Aorta (tissue), 5 donors: ENCODE data around the gene CFDP1. TPM values are rescaled to one million over a fixed set of nuclear protein-coding genes. Genes with fewer than 3 reads are reported as not detected.
A peak's percentile ranks its signal among the peaks of the same experiment; 100 is the strongest.

ENCODE experiments used
- ATAC-seq: fragments of 200-7000 bp; cut with Tn5 transposase; one replicate; pipeline ENCODE4 v1.9.1; 2022; ENCODE audit warnings: moderate library complexity; ENCODE audit not compliant: low FRiP score
- DNase-seq, 2 donors: peaks; one replicate each; pipeline ENCODE4 v3.0.0-alpha.2; 2020
- H3K27ac ChIP-seq, 2 donors: one replicate each; pipeline ENCODE4 v1.5.1; 2013; ENCODE audit warnings: low read length in 2 of 2, mild to moderate bottlenecking in 2 of 2, moderate library complexity in 2 of 2, control low read depth in 1 of 2, inconsistent platforms in 1 of 2, low read depth in 1 of 2
- H3K27me3 ChIP-seq, 2 donors: one replicate each; pipeline ENCODE4 v1.6.1; 2013; ENCODE audit warnings: control low read depth in 1 of 2, low read length in 1 of 2, mild to moderate bottlenecking in 1 of 2, moderate library complexity in 1 of 2; ENCODE audit not compliant: insufficient read depth in 2 of 2, control insufficient read depth in 1 of 2
- H3K36me3 ChIP-seq, 2 donors: one replicate each; pipeline ENCODE4 v1.6.1; 2013; ENCODE audit warnings: control low read depth in 1 of 2, low read length in 1 of 2, mild to moderate bottlenecking in 1 of 2; ENCODE audit not compliant: insufficient read depth in 2 of 2, control insufficient read depth in 1 of 2
- H3K4me1 ChIP-seq, 2 donors: one replicate each; pipeline ENCODE4 v1.6.1; 2013; ENCODE audit warnings: low read length in 2 of 2, control low read depth in 1 of 2, mild to moderate bottlenecking in 1 of 2, moderate library complexity in 1 of 2; ENCODE audit not compliant: insufficient read depth in 2 of 2, control insufficient read depth in 1 of 2
- H3K4me3 ChIP-seq, 2 donors: one replicate each; pipeline ENCODE4 v1.5.1; 2013; ENCODE audit warnings: low read length in 2 of 2, control low read depth in 1 of 2, mild to moderate bottlenecking in 1 of 2
- H3K9me3 ChIP-seq: one replicate; pipeline ENCODE4 v1.6.1; 2013; ENCODE audit warnings: mild to moderate bottlenecking, low read length; ENCODE audit not compliant: control insufficient read depth
- WGBS, 2 donors: extraction: QIAGEN DNeasy Blood & Tissue Kit; methylation state at CpG; one replicate each; pipeline ENCODE4 v1.1.7; 2013; 5-methylcytosine and 5-hydroxymethylcytosine counted together
- intact Hi-C, 2 donors: fragments of 100-400 bp; cut with DNase I; formaldehyde crosslinking; loops; one replicate each; pipeline versions ENCODE4 v1.14.2 to v1.15.0; 2022
- polyA plus RNA-seq, 2 donors: library from polyadenylated mRNA; stranded (reverse); fragments of 200-250 nt; gene quantifications; one replicate each; pipeline ENCODE4 v1.2.3, GENCODE V29; 2013
- total RNA-seq, 2 donors: library from RNA; stranded (reverse); fragmentation: NEBNext Ultra II Directional; extraction: Animal tissue kit (Norgen Biotek cat#: 25700); gene quantifications; one replicate each; pipeline ENCODE4 v1.2.1, GENCODE V29; 2021
- donor health status: healthy with polysubstance abuse.
- donor health status: Bipolar disorder and iron deficiency.
- donor health status: DM: no; HTN: no; CAD: no.
- donor health status: DM: no; HTN: no; CAD: no.
- donor health status: DM: yes; HTN: yes; CAD: no.

The CFDP1 gene
- total and polyA plus RNA-seq, 4 donors: 52.8 to 111 (median 57.5) TPM

DNA sequence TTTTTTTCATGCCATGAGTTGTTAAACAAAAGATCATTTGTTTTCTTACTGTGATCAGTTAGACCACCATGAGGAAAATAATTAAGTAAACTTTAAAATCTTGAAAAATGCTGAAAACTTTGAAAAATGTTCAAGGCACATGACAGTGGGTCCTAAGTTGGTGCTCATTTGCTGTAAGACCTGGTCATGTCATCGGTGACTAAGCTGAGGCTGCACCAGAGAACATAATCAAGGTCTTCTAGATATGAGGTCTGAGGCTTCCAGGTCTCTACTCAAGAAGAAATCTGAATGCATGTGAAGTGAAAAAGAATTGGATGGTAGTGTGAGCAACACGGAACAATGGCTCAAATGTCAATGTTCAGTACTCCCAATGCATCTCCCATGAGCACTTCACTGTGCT lies 87.6 kb downstream of the CFDP1 start:
- Histone ChIP-seq H3K36me3 (no peaks in the 10 kb centered on the region), H3K27ac (no peak overlapping the region), H3K4me1 (peaks cover 8 to 20% of the 10 kb centered on the region in 2 donors), H3K9me3 (no peaks in the 10 kb centered on the region), H3K4me3 (no peak overlapping the region), H3K27me3 (no peaks in the 10 kb centered on the region)
- 94 to 98% methylated on average over 2 of the region's 2 CpGs for WGBS, 2 donors
- intact Hi-C loops: no loop called here
- DNase-seq (no peak), ATAC-seq (no peak)

DNA sequence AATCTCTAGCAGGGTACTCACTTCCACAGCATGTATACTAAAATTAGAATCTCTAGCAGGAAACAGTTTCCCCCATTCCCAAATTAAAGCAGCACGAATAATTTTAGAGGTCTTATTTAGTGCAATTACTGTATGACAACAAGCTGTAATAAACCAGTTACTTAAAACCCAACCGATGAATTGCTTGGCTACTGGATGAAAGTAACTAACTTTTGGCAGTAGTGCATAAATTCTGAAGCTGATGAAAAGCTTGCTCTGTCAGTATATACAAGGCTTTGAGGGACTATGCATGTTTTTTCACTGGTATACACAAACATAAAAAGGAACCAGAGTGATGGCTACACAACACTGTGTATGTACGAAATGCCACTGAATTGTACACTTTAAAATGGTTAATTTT lies 89.4 kb downstream of the CFDP1 start:
- ATAC-seq (no peak), DNase-seq (no peak)
- Histone ChIP-seq H3K4me3 (no peak overlapping the region), H3K27ac (no peak overlapping the region), H3K9me3 (no peaks in the 10 kb centered on the region), H3K36me3 (no peaks in the 10 kb centered on the region), H3K4me1 (peaks cover 8 to 19% of the 10 kb centered on the region in 2 donors), H3K27me3 (no peaks in the 10 kb centered on the region)
- intact Hi-C loops: loop anchor here (5.0 kb wide), 2 partner anchors 37 to 38 kb away; no protein-coding TSS in a partner anchor
- WGBS, 2 donors: 32 to 53% methylated on average over 3 of the region's 3 CpGs

DNA sequence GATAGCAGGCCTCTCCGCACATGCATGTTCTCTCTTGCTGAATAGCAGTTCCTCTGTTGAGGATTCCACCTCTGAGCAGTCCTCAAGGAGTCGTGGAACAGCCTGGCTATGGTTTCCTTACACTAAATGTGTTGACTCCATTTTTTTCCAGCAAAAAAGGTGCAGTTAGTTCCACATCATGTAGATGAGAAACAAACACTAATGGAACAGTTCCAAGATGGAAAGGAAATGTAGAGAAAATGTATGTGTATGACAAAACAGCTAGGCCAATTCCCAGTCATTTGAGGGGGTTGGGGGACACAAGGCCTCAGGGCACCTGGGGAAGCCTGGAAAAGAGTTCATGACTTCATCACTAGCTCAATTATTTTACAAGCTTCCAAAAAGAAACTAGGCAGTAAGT lies 90.0 kb downstream of the CFDP1 start:
- Histone ChIP-seq H3K27ac (peak overlapping the region in 1 of 2 donors; percentile 41), H3K27me3 (no peaks in the 10 kb centered on the region), H3K4me1 (peaks cover 8 to 16% of the 10 kb centered on the region in 2 donors), H3K36me3 (no peaks in the 10 kb centered on the region), H3K9me3 (no peaks in the 10 kb centered on the region), H3K4me3 (no peak overlapping the region)
- intact Hi-C loops: loop anchor here (5.0 kb wide), 2 partner anchors 36 to 39 kb away; no protein-coding TSS in a partner anchor
- ATAC-seq: no peak
- 93 to 96% methylated on average over 2 of the region's 2 CpGs for WGBS, 2 donors
- DNase-seq: no peak

DNA sequence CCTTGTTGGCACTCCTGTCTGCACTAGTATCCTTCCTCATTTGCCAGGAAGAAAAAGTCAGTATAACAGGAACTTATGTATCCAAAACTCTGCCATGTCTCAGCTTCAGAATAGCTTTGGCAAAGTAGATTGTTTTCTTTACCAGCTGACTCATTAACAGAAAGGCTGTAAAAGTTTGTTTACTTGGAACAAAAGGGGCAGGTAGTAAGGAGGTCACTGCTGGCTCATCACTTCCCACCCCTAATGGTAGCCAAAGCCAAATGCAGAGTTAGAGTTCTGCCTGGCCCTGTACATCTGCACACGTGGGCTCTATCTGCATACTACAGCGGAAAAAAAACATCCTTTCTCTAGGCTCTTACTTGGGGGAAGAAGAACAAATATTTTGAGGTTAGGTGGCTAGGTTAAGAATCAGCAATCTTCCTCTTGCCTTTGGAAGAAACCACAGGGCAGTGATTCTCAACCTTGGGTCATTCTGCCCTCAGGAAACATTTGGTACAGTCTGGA lies 90.9 kb downstream of the CFDP1 start:
- WGBS, 2 donors: 28 to 32% methylated on average over 2 of the region's 2 CpGs
- Histone ChIP-seq H3K4me1 (peaks cover 8 to 16% of the 10 kb centered on the region in 2 donors), H3K27me3 (no peaks in the 10 kb centered on the region), H3K4me3 (no peak overlapping the region), H3K36me3 (no peaks in the 10 kb centered on the region), H3K27ac (peak overlapping the region; percentile 60 to 66), H3K9me3 (no peaks in the 10 kb centered on the region)
- ATAC-seq (peak; percentile 79), DNase-seq (no peak)
- intact Hi-C loops: loop anchor here (5.0 kb wide), 2 partner anchors 35 to 40 kb away; no protein-coding TSS in a partner anchor

DNA sequence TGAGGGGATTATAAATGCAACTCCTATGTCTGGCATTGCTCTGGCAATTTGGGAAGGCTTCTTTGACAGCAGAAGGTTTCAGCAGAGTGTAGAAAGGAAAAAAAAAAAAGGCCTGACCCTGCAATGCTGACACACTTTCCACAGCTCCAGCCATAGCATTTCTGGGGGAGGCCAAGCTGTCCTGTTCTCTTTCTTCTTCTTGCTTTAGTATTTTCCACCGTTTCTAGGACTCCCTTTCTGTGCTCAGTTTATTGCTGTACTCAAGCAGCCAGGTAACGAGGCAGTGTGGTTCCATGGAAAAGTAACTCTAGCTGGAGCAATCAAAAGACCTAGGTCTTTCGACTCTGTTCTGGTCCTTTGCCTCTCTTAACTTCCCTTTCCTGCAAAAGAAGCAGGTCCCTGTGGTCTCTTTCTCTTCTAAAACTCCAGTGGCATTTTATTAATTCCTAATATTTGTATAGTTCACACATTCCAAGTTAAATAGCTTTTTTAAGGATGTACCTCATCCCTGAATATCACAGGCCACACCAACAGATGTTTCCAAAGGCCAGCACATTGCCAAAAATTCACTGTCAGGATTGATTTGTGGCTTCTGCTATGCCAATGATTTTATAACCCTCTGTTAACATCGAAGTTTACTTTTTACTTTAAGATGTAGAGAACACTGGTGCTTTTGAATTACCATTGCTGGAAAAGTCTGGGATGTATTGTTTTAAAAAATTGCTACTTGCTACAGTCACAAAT lies 91.6 kb downstream of the CFDP1 start:
- intact Hi-C loops: loop anchor here (5.0 kb wide), 2 partner anchors 34 to 41 kb away; no protein-coding TSS in a partner anchor

DNA sequence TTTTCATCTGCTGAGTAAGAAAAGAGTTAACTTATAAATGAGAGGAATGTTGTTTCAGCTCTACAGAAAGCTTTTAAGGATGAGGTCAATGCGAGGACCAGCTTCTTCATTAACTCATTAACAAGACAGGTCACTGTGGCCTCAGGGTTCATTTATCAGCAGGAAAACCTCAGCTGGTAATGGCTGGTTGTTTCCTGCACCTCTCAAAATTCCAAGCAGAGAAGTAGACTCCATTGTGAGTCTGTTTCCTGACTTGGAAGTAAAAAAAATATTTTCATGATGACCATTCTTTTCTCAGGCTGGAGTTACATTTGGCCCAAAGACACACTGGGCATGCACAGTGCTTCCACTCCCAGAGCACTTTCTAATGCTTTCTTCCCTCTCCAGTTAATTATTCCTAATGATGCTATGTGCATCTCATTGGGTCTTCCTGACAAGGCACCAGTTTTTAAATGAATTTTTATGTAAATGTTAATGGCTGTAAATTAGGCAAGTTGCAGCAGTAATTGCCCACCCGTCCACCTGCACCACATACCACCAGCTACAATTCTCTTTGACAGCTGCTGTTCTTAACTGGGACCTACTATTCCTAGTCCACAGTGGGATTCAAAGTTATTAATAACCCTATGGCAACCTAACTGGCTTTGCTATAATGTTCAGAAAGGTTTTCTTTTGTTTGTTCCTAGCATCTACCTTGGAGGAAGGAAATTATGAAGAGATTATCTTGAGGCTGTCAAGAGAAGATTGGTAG lies 92.4 kb downstream of the CFDP1 start:
- H3K27ac ChIP-seq: peak overlapping the region in 1 of 2 donors; percentile 69

More for the DNA sequence above, 91.6 kb downstream of the CFDP1 start:
- Histone ChIP-seq H3K27ac (peak overlapping the region; percentile 60 to 82), H3K4me1 (peaks cover 8 to 16% of the 10 kb centered on the region in 2 donors), H3K9me3 (no peaks in the 10 kb centered on the region), H3K4me3 (no peak overlapping the region), H3K36me3 (peaks cover 0 to 1% of the 10 kb centered on the region in 2 donors), H3K27me3 (no peaks in the 10 kb centered on the region)
- DNase-seq (no peak), ATAC-seq (no peak)
- WGBS, 2 donors: 24 to 25% methylated on average over 4 of the region's 4 CpGs

DNA sequence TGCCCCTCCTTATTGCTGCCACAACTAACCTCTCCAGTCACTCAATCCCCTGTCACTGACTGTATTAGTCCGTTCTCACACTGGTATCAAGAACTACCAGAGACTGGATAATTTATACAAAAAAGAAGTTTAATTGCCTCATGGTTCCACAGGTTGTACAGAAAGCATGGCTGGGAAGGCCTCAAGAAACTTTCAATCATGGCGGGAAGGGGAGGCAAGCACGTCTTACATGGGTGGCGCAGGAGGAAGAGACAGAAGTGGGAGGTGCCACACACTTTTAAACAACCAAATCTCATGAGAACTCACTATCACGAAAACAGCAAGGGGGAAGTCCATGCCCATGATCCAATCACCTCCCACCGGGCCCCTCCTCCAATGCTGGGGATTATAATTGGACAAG lies 95.9 kb downstream of the CFDP1 start:
- Histone ChIP-seq H3K4me3 (no peak overlapping the region), H3K36me3 (peaks cover 0 to 1% of the 10 kb centered on the region in 2 donors), H3K9me3 (no peaks in the 10 kb centered on the region), H3K27me3 (no peaks in the 10 kb centered on the region), H3K4me1 (peaks cover 6 to 13% of the 10 kb centered on the region in 2 donors), H3K27ac (no peak overlapping the region)
- ATAC-seq: no peak
- DNase-seq: no peak
- WGBS, 2 donors: 97 to 99% methylated on average over 6 of the region's 6 CpGs
- intact Hi-C loops: no loop called here

More for the DNA sequence above, 92.4 kb downstream of the CFDP1 start:
- Histone ChIP-seq H3K4me3 (no peak overlapping the region), H3K9me3 (no peaks in the 10 kb centered on the region), H3K36me3 (peaks cover 0 to 1% of the 10 kb centered on the region in 2 donors), H3K4me1 (peaks cover 8 to 16% of the 10 kb centered on the region in 2 donors), H3K27me3 (no peaks in the 10 kb centered on the region)
- 26 to 28% methylated on average over 2 of the region's 2 CpGs for WGBS, 2 donors
- peak; percentile 55 for ATAC-seq
- intact Hi-C loops: loop anchor here (5.0 kb wide), 2 partner anchors 34 to 41 kb away; no protein-coding TSS in a partner anchor
- DNase-seq: no peak

DNA sequence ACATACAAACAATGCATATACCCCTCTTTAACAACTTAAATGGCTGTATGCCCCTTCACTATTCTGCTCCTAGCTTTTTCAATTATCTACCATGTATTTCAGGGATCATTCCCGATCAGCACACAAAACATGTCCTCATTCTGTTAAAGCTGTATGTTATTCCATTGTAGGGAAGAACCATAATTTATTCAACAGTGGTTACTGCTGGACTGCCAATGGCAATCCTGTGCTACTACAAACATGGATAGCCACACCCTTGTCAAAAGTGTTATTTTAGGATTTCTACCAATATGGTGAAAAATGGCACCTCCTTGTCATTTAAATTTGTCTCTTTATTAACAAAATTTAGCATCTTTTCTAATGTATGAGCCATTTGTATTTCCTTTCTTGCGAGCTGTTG lies 96.8 kb downstream of the CFDP1 start:
- H3K9me3 ChIP-seq: no peaks in the 10 kb centered on the region
- H3K27ac ChIP-seq: no peak overlapping the region
- WGBS, 2 donors: 97 to 98% methylated on average over 2 of the region's 2 CpGs
- H3K27me3 ChIP-seq: no peaks in the 10 kb centered on the region
- H3K36me3 ChIP-seq: peaks cover 0 to 1% of the 10 kb centered on the region in 2 donors
- no peak for ATAC-seq
- no peak overlapping the region for H3K4me3 ChIP-seq
- DNase-seq: no peak
- H3K4me1 ChIP-seq: peaks cover 2 to 9% of the 10 kb centered on the region in 2 donors
- intact Hi-C loops: no loop called here
